Activated naive CD8-positive, alpha-beta T cell treated with anti-CD3 and anti-CD28 coated beads, Interleukin-2, amount 50 U/mL, for 16 hours (primary cell): ENCODE data around the gene NECTIN1.

ENCODE experiments used
- DNase-seq: peaks from one replicate; pipeline ENCODE4 v3.0.0-alpha.2; 2020; ENCODE audit warnings: low read depth, low spot score

The NECTIN1 gene

GRCh38 chr11:119641983-119642745 is 86.8 kb downstream of the NECTIN1 start:
- no peak for DNase-seq

- no peak for DNase-seq
These were observed 88.5 kb downstream of the NECTIN1 start for GRCh38 chr11:119640541-119640940.

- no peak for DNase-seq
These were observed 89.3 kb downstream of the NECTIN1 start for GRCh38 chr11:119639642-119640205.

- DNase-seq = no peak
These were observed 90.1 kb downstream of the NECTIN1 start for GRCh38 chr11:119638851-119639250.

- no peak for DNase-seq
These were observed 91.5 kb downstream of the NECTIN1 start for GRCh38 chr11:119637481-119637880.

GRCh38 chr11:119635776-119636175 is 93.2 kb downstream of the NECTIN1 start:
- no peak for DNase-seq

GRCh38 chr11:119635041-119635740 is 93.8 kb downstream of the NECTIN1 start:
- no peak for DNase-seq

- DNase-seq = no peak
These were observed 94.7 kb downstream of the NECTIN1 start for GRCh38 chr11:119634301-119634700.

- no peak for DNase-seq
These were observed 99.0 kb downstream of the NECTIN1 start for GRCh38 chr11:119629834-119630624.

- no peak for DNase-seq
These were observed 99.9 kb downstream of the NECTIN1 start for GRCh38 chr11:119629085-119629484.

GRCh38 chr11:119627286-119627685 is 101.7 kb downstream of the NECTIN1 start:
- no peak for DNase-seq

- DNase-seq = no peak
These were observed 102.1 kb downstream of the NECTIN1 start for GRCh38 chr11:119626871-119627270.

GRCh38 chr11:119626197-119626841 is 102.7 kb downstream of the NECTIN1 start:
- no peak for DNase-seq

- no peak for DNase-seq
These were observed 103.6 kb downstream of the NECTIN1 start for GRCh38 chr11:119625206-119625978.

- no peak for DNase-seq
These were observed 104.4 kb downstream of the NECTIN1 start for GRCh38 chr11:119624629-119625028.

GRCh38 chr11:119624102-119624615 is 104.8 kb downstream of the NECTIN1 start:
- no peak for DNase-seq

- no peak for DNase-seq
These were observed 105.3 kb downstream of the NECTIN1 start for GRCh38 chr11:119623682-119624081.

GRCh38 chr11:119622454-119623143 is 106.4 kb downstream of the NECTIN1 start:
- no peak for DNase-seq

- no peak for DNase-seq
These were observed 109.3 kb downstream of the NECTIN1 start for GRCh38 chr11:119619665-119620064.
